HepG2 (cell line): ENCODE data around the gene CHST11. TPM values are rescaled to one million over a fixed set of nuclear protein-coding genes. Genes with fewer than 3 reads are reported as not detected.

Experiments
- ATAC-seq: fragments of 200-7000 bp; cut with Tn5 transposase; 3 replicates; pipeline ENCODE4 v1.9.1; 2020; ENCODE audit warnings: mild to moderate bottlenecking, moderate library complexity
- BruUV-seq: library from RNA; stranded (reverse); fragments of 400-500 nt; replicated peaks from 2 replicates; lab custom pipeline; 2021; lab: Mats Ljungman, UMichigan
- CTCF ChIA-PET: fragments of 300-600 bp; formaldehyde crosslinking; extraction: SDS; loops from one replicate; lab custom pipeline; 2021; ENCODE audit warnings: low total read pairs, inconsistent platforms, low intra/inter-chr PET ratio; lab: Yijun Ruan, JAX
- POLR2A ChIA-PET: fragments of 350-600 bp; sonication (Branson Sonifier 250); formaldehyde crosslinking; loops from one replicate; lab custom pipeline; 2020; ENCODE audit warnings: antibody characterized with exemption, inconsistent platforms; lab: Yijun Ruan, JAX
- DNase-seq: peaks from one replicate; pipeline ENCODE4 v3.0.0-alpha.2; 2015; ENCODE audit warnings: low spot score
- FAIRE-seq: peaks from 3 replicates; lab custom pipeline; 2011; peaks lifted over from hg19 to GRCh38; lab: Jason Lieb, UNC
- H2AFZ ChIP-seq: one replicate; pipeline ENCODE4 v1.6.1; 2011; ENCODE audit warnings: low read length, inconsistent platforms
- H3K27ac ChIP-seq: fragments of 300-600 bp; 3 replicates; pipeline ENCODE4 v1.8.0; 2011; ENCODE audit warnings: mixed run types, mild to moderate bottlenecking, mixed read lengths, low read length, inconsistent platforms; ENCODE audit not compliant: insufficient read depth; ENCODE audit errors: extremely low read length
- H3K27me3 ChIP-seq, 2 experiments: fragments of 200-600 bp in 1 of 2; 2 replicates in 1 of 2; 3 replicates in 1 of 2; pipeline versions ENCODE4 v1.6.0 to v1.8.0; 2011; ENCODE audit warnings: low read length in 2 of 2, mild to moderate bottlenecking in 2 of 2, moderate library complexity in 2 of 2, inconsistent platforms in 1 of 2; ENCODE audit not compliant: insufficient read depth in 2 of 2, control insufficient read depth in 1 of 2
- H3K36me3 ChIP-seq, 2 experiments: fragments of 200-600 bp in 1 of 2; replicated peaks in 1 of 2; 2 replicates in 1 of 2; 3 replicates in 1 of 2; pipeline versions ENCODE4 v1.5.1 to v1.8.0; 2011; ENCODE audit warnings: low read length in 2 of 2, inconsistent platforms in 1 of 2; ENCODE audit not compliant: insufficient read depth in 2 of 2, control insufficient read depth in 1 of 2
- H3K4me1 ChIP-seq: 2 replicates; pipeline ENCODE4 v1.5.1; 2012; ENCODE audit warnings: low read length, inconsistent platforms; ENCODE audit not compliant: insufficient read depth
- H3K4me2 ChIP-seq: 2 replicates; pipeline ENCODE4 v1.6.0; 2011; ENCODE audit warnings: low read depth, low read length, inconsistent platforms
- H3K4me3 ChIP-seq, 3 experiments: fragments of 200-600 bp in 1 of 3; sonication (generic), shearing (Covaris generic) in 1 of 3; replicated peaks in 1 of 3; 2 replicates each; pipeline ENCODE4 v1.5.1; 2011 to 2016; ENCODE audit warnings: low read length in 3 of 3, inconsistent platforms in 2 of 3, low read depth in 2 of 3, mild to moderate bottlenecking in 2 of 3, control low read depth in 1 of 3, mixed read lengths in 1 of 3; ENCODE audit not compliant: insufficient read depth in 1 of 3
- H3K79me2 ChIP-seq: one replicate; pipeline ENCODE4 v1.6.1; 2011; ENCODE audit warnings: low read length, inconsistent platforms; ENCODE audit not compliant: insufficient read depth
- H3K9ac ChIP-seq: 2 replicates; pipeline ENCODE4 v1.6.0; 2011; ENCODE audit warnings: mild to moderate bottlenecking, low read depth, low read length, inconsistent platforms; ENCODE audit not compliant: insufficient read depth
- H3K9me3 ChIP-seq: 2 replicates; pipeline ENCODE4 v1.5.1; 2012; ENCODE audit warnings: mild to moderate bottlenecking, low read length
- H4K20me1 ChIP-seq: 2 replicates; pipeline ENCODE4 v1.6.0; 2011; ENCODE audit warnings: inconsistent platforms, mild to moderate bottlenecking, low read length, moderate library complexity; ENCODE audit not compliant: insufficient read depth
- E2F1 ChIP-seq: sonication (generic); formaldehyde crosslinking; IDR thresholded peaks from 2 replicates; pipeline ENCODE4 v1.5.0; 2020; ENCODE audit warnings: missing genetic modification reagents
- HNRNPH1 ChIP-seq: fragments of 200-400 bp; formaldehyde crosslinking; optimal IDR thresholded peaks from 2 replicates; pipeline ENCODE3; 2017; ENCODE audit warnings: mild to moderate bottlenecking, low read depth, low read length
- MYPOP ChIP-seq: sonication (generic); formaldehyde crosslinking; IDR thresholded peaks from 2 replicates; pipeline ENCODE4 v1.8.1; 2023; ENCODE audit warnings: mild to moderate bottlenecking, moderate library complexity, missing genetic modification reagents
- NFATC3 ChIP-seq: sonication (generic); formaldehyde crosslinking; IDR thresholded peaks from 2 replicates; pipeline ENCODE4 v1.5.1; 2020; ENCODE audit warnings: mild to moderate bottlenecking, missing genetic modification reagents
- NFKB2 ChIP-seq: sonication (generic); formaldehyde crosslinking; IDR thresholded peaks from 2 replicates; pipeline ENCODE4 v1.4.0; 2020; ENCODE audit warnings: missing genetic modification reagents, borderline replicate concordance
- NONO ChIP-seq, 2 experiments: fragments of 450-650 bp in 1 of 2; sonication (generic) in 1 of 2; formaldehyde crosslinking in 1 of 2; IDR thresholded peaks in 1 of 2; conservative IDR thresholded peaks in 1 of 2; 2 replicates each; pipeline versions ENCODE4 v1.6.1 to v1.8.0; 2017 to 2022; ENCODE audit warnings: mild to moderate bottlenecking in 1 of 2, missing genetic modification reagents in 1 of 2, moderate library complexity in 1 of 2
- ONECUT2 ChIP-seq: sonication (generic); formaldehyde crosslinking; IDR thresholded peaks from 2 replicates; pipeline ENCODE4 v1.4.0; 2020; ENCODE audit warnings: missing genetic modification reagents
- POLR2AphosphoS2 ChIP-seq: IDR thresholded peaks from 2 replicates; pipeline ENCODE4 v1.6.1; 2011; ENCODE audit warnings: low read depth, low read length, improper control_type of control experiment
- POLR2G ChIP-seq: fragments of 200-400 bp; formaldehyde crosslinking; IDR thresholded peaks from 2 replicates; pipeline ENCODE4 v1.6.1; 2018; ENCODE audit warnings: mild to moderate bottlenecking, low read depth, low read length, moderate library complexity
- PRMT3 ChIP-seq: sonication (generic); formaldehyde crosslinking; IDR thresholded peaks from 2 replicates; pipeline ENCODE4 v1.8.1; 2022; ENCODE audit warnings: low read depth, mild to moderate bottlenecking, moderate library complexity, missing genetic modification reagents, borderline replicate concordance
- SRSF1 ChIP-seq: fragments of 200-400 bp; formaldehyde crosslinking; optimal IDR thresholded peaks from 2 replicates; pipeline ENCODE3; 2017; ENCODE audit warnings: mild to moderate bottlenecking, low read depth, low read length, moderate library complexity
- TBL1XR1 ChIP-seq: fragments of 150-350 bp; IDR thresholded peaks from 2 replicates; pipeline ENCODE4 v1.6.1; 2014; ENCODE audit warnings: borderline replicate concordance, low read length; ENCODE audit not compliant: partially characterized antibody
- ZBTB14 ChIP-seq: sonication (generic); formaldehyde crosslinking; IDR thresholded peaks from 2 replicates; pipeline ENCODE4 v1.4.0; 2020; ENCODE audit warnings: missing genetic modification reagents
- ZBTB33 ChIP-seq: sonication (generic); formaldehyde crosslinking; IDR thresholded peaks from 2 replicates; pipeline ENCODE4 v1.4.0; 2020; ENCODE audit warnings: missing genetic modification reagents
- ZBTB42 ChIP-seq: sonication (generic); formaldehyde crosslinking; IDR thresholded peaks from 2 replicates; pipeline ENCODE4 v1.5.0; 2020; ENCODE audit warnings: mild to moderate bottlenecking, missing genetic modification reagents
- ZIK1 ChIP-seq: sonication (generic); formaldehyde crosslinking; IDR thresholded peaks from 2 replicates; pipeline ENCODE4 v1.5.0; 2020; ENCODE audit warnings: mild to moderate bottlenecking, low read depth, missing genetic modification reagents, borderline replicate concordance
- ZMAT3 ChIP-seq: sonication (generic); formaldehyde crosslinking; conservative IDR thresholded peaks from 2 replicates; pipeline ENCODE4 v1.7.0; 2021; ENCODE audit warnings: missing genetic modification reagents
- ZNF256 ChIP-seq: sonication (generic); formaldehyde crosslinking; conservative IDR thresholded peaks from 2 replicates; pipeline ENCODE4 v1.4.0; 2020; ENCODE audit warnings: missing genetic modification reagents
- ZNF557 ChIP-seq: sonication (generic); formaldehyde crosslinking; IDR thresholded peaks from 2 replicates; pipeline ENCODE4 v1.4.0; 2020; ENCODE audit warnings: missing genetic modification reagents
- ZNF691 ChIP-seq: sonication (generic); formaldehyde crosslinking; IDR thresholded peaks from 2 replicates; pipeline ENCODE4 v1.4.0; 2020; ENCODE audit warnings: missing genetic modification reagents, low read depth, mild to moderate bottlenecking, borderline replicate concordance
- WGBS: methylation state at CpG from one replicate; pipeline ENCODE4 v1.1.6; 2017; ENCODE audit warnings: low lambda C conversion rate; 5-methylcytosine and 5-hydroxymethylcytosine counted together
- in situ Hi-C: cut with HindIII; loops from 2 replicates; pipeline ENCODE4 v1.10.0; 2017; ENCODE audit warnings: low pct_unique_long_range_greater_than_20kb; ENCODE audit not compliant: extremely low pct_ligation_motif_present
- intact Hi-C: fragments of 100-400 bp; cut with micrococcal nuclease; formaldehyde crosslinking; loops from one replicate; pipeline ENCODE4 v1.10.0; 2022; ENCODE audit not compliant: unreplicated experiment
- polyA plus RNA-seq, 8 experiments: library from polyadenylated mRNA; depleted of rRNA in 3 of 8; stranded (reverse) in 7 of 8; unstranded in 1 of 8; fragments of >200 nt; fragmentation: Illumina TruSeq in 4 of 8; extraction: Trizol in 4 of 8; gene quantifications; 2 replicates each; pipeline versions ENCODE4 v1.2.1 to v1.2.3, GENCODE V29; 2011 to 2016; ENCODE audit warnings: low read depth in 4 of 8, missing spikeins in 1 of 8, mixed read lengths in 1 of 8; ENCODE audit not compliant: insufficient read depth in 1 of 8
- total RNA-seq, 5 experiments: library from RNA; depleted of rRNA; stranded (reverse); fragments of >200 nt; fragmentation: Illumina TruSeq; extraction: Trizol; gene quantifications; 2 replicates each; pipeline ENCODE4 v1.2.3, GENCODE V29; 2016; ENCODE audit warnings: low read depth in 1 of 5

CHST11 gene
- total and polyA plus RNA-seq, 2 of the 13 experiments (the other 11 are each of a cell fraction or from before 2014, with no cell fraction given), result 0.15 TPM; not detected in 1

- CTCF ChIA-PET, result no interaction called here
These were observed 229.4 kb downstream of the CHST11 start for GRCh38 chr12:104686196-104686595.

More at GRCh38 chr12:104686196-104686595, 229.4 kb downstream of the CHST11 start:
- Histone ChIP-seq H3K4me3 (no peak overlapping the region), H2AFZ (no peak overlapping the region), H3K9me3 (no peaks in the 10 kb centered on the region), H3K4me2 (no peak overlapping the region), H3K4me1 (no peaks in the 10 kb centered on the region), H4K20me1 (no peaks in the 10 kb centered on the region), H3K9ac (no peak overlapping the region), H3K27me3 (peaks cover 3 to 11% of the 10 kb centered on the region in 2 experiments; a peak in 3 of 5 replicates), H3K27ac (no peak overlapping the region), H3K79me2 (no peaks in the 10 kb centered on the region), H3K36me3 (no peaks in the 10 kb centered on the region)
- no peak for TF ChIP-seq ZBTB42
- TF ChIP-seq SRSF1, result no peak
- TF ChIP-seq NFATC3 (CRISPR knock-in tag), result no peak
- TF ChIP-seq MYPOP (CRISPR knock-in tag), result no peak
- TF ChIP-seq E2F1 (CRISPR knock-in tag), result no peak
- no peak for TF ChIP-seq ONECUT2 (CRISPR knock-in tag)
- no peak for TF ChIP-seq PRMT3 (CRISPR knock-in tag)
- no peak for TF ChIP-seq NONO (IDR thresholded peaks at IDR 0.05)
- TF ChIP-seq NONO (CRISPR knock-in tag; conservative IDR thresholded peaks at IDR 0.05), result no peak
- no peak for TF ChIP-seq HNRNPH1
- TF ChIP-seq ZMAT3 (CRISPR knock-in tag), result no peak
- TF ChIP-seq ZNF691 (CRISPR knock-in tag), result no peak
- TF ChIP-seq ZNF256, result no peak
- no peak for TF ChIP-seq POLR2G
- TF ChIP-seq ZNF557 (CRISPR knock-in tag), result no peak
- TF ChIP-seq TBL1XR1, result no peak
- TF ChIP-seq ZIK1, result no peak
- no peak for TF ChIP-seq ZBTB33
- no peak for TF ChIP-seq NFKB2 (CRISPR knock-in tag)
- TF ChIP-seq POLR2AphosphoS2, result no peak
- TF ChIP-seq ZBTB14 (CRISPR knock-in tag), result no peak
- in situ Hi-C loops, result no loop called here
- WGBS, result 13% methylated on average over 3 of the region's 3 CpGs
- POLR2A ChIA-PET, result no interaction called here
- FAIRE-seq, result no peak
- DNase-seq, result no peak
- BruUV-seq, result no TSS peak
- no peak; the same call in 1 of the 3 replicates for ATAC-seq
- intact Hi-C loops, result no loop called here
